Sigmoid colon (tissue), 7 donors: ENCODE measurements around the gene LAMC1. TPM values are rescaled to one million over a fixed set of nuclear protein-coding genes. Genes with fewer than 3 reads are reported as not detected.

Source experiments
- DNase-seq: peaks from one replicate; pipeline ENCODE4 v3.0.0-alpha.2; 2019
- H3K27ac ChIP-seq, 4 donors: fragments of 200-600 bp; sonication (generic); one replicate each; pipeline ENCODE4 v1.5.1; 2016 to 2019; ENCODE audit warnings: mild to moderate bottlenecking in 1 of 4
- H3K27me3 ChIP-seq, 3 donors: fragments of 200-600 bp; sonication (generic); one replicate each; pipeline ENCODE4 v1.5.1; 2019; ENCODE audit warnings: mild to moderate bottlenecking in 1 of 3
- H3K36me3 ChIP-seq, 4 donors: fragments of 200-600 bp; sonication (generic); one replicate each; pipeline ENCODE4 v1.5.1; 2016 to 2019
- H3K4me1 ChIP-seq, 4 donors: fragments of 200-600 bp; sonication (generic); one replicate each; pipeline ENCODE4 v1.5.1; 2017 to 2019
- H3K4me3 ChIP-seq, 4 donors: fragments of 200-600 bp; sonication (generic); one replicate each; pipeline ENCODE4 v1.5.1; 2017 to 2019; ENCODE audit warnings: mild to moderate bottlenecking in 2 of 4, moderate library complexity in 1 of 4
- H3K9me3 ChIP-seq, 4 donors: fragments of 200-600 bp in 3 of 4; sonication (generic) in 3 of 4; one replicate each; pipeline versions ENCODE4 v1.5.1 to v1.6.1; 2013 to 2019
- CTCF ChIP-seq, 4 experiments: fragments of 450-650 bp in 3 of 4; fragments of 200-600 bp in 1 of 4; IDR thresholded peaks; one replicate each; pipeline ENCODE4 v1.5.1; 2016 to 2019; ENCODE audit warnings: antibody characterized with exemption in 4 of 4, mild to moderate bottlenecking in 3 of 4, moderate library complexity in 2 of 4
- EP300 ChIP-seq, 4 donors: sonication (generic); formaldehyde crosslinking; IDR thresholded peaks; one replicate each; pipeline ENCODE4 v1.6.1; 2017; ENCODE audit warnings: antibody characterized with exemption in 4 of 4
- POLR2A ChIP-seq, 2 donors: fragments of 450-650 bp; IDR thresholded peaks; one replicate each; pipeline ENCODE4 v1.6.1; 2016; ENCODE audit warnings: antibody characterized with exemption in 2 of 2, mild to moderate bottlenecking in 2 of 2, moderate library complexity in 2 of 2
- POLR2AphosphoS5 ChIP-seq, 4 donors: sonication (generic); formaldehyde crosslinking; IDR thresholded peaks; one replicate each; pipeline ENCODE4 v1.6.1; 2017; ENCODE audit warnings: antibody characterized with exemption in 4 of 4
- WGBS, 2 donors: extraction: QIAGEN DNeasy Blood & Tissue Kit; methylation state at CpG; one replicate each; pipeline ENCODE4 v1.1.7; 2013; 5-methylcytosine and 5-hydroxymethylcytosine counted together
- intact Hi-C: fragments of 100-400 bp; cut with DNase I; formaldehyde crosslinking; loops from one replicate; pipeline ENCODE4 v1.15.1; 2023
- polyA plus RNA-seq, 3 donors: library from polyadenylated mRNA; stranded (reverse); fragments of 200-250 nt; gene quantifications; one replicate each; pipeline ENCODE4 v1.2.3, GENCODE V29; 2013
- total RNA-seq, 4 donors: library from RNA; depleted of rRNA; stranded (reverse); fragments of >200 nt; gene quantifications; one replicate each; pipeline ENCODE4 v1.1.0, GENCODE V29; 2016
- donor health status: healthy with polysubstance abuse.
- donor health status: Bipolar disorder and iron deficiency.
- donor health status: healthy.

The LAMC1 gene
- total and polyA plus RNA-seq, 7 donors: 3.5 to 542 (median 269) TPM

- intact Hi-C loops: no loop called here
- DNase-seq: no peak
These were observed 38.6 kb upstream of the LAMC1 start for GRCh38 chr1:182984621-182985020.

GRCh38 chr1:182985876-182986275 is 37.3 kb upstream of the LAMC1 start:
- Histone ChIP-seq H3K27me3 (no peaks in the 10 kb centered on the region), H3K27ac (no peak overlapping the region), H3K36me3 (no peaks in the 10 kb centered on the region), H3K9me3 (no peaks in the 10 kb centered on the region), H3K4me1 (no peaks in the 10 kb centered on the region), H3K4me3 (no peak overlapping the region)
- intact Hi-C loops: no loop called here
- TF ChIP-seq EP300 (IDR thresholded peaks at IDR 0.05): no peak
- TF ChIP-seq POLR2AphosphoS5 (IDR thresholded peaks at IDR 0.05): no peak
- no peak for TF ChIP-seq CTCF (IDR thresholded peaks at IDR 0.05)
- TF ChIP-seq POLR2A (IDR thresholded peaks at IDR 0.05): no peak
- WGBS, 2 donors: 86 to 89% methylated on average over 1 of the region's 1 CpG
- DNase-seq: no peak

More at GRCh38 chr1:182984621-182985020, 38.6 kb upstream of the LAMC1 start:
- Histone ChIP-seq H3K9me3 (no peaks in the 10 kb centered on the region), H3K4me3 (no peak overlapping the region), H3K4me1 (no peaks in the 10 kb centered on the region), H3K36me3 (no peaks in the 10 kb centered on the region), H3K27ac (no peak overlapping the region), H3K27me3 (no peaks in the 10 kb centered on the region)
- TF ChIP-seq POLR2AphosphoS5 (IDR thresholded peaks at IDR 0.05): no peak
- TF ChIP-seq EP300 (IDR thresholded peaks at IDR 0.05): no peak
- 92 to 95% methylated on average over 1 of the region's 1 CpG for WGBS, 2 donors

GRCh38 chr1:182990413-182991144 is 32.6 kb upstream of the LAMC1 start:
- Histone ChIP-seq H3K27me3 (no peaks in the 10 kb centered on the region), H3K36me3 (no peaks in the 10 kb centered on the region), H3K4me3 (no peak overlapping the region), H3K4me1 (no peaks in the 10 kb centered on the region), H3K9me3 (no peaks in the 10 kb centered on the region), H3K27ac (no peak overlapping the region)
- TF ChIP-seq POLR2A (IDR thresholded peaks at IDR 0.05) (no peak), CTCF (IDR thresholded peaks at IDR 0.05) (no peak), EP300 (IDR thresholded peaks at IDR 0.05) (no peak), POLR2AphosphoS5 (IDR thresholded peaks at IDR 0.05) (no peak)
- intact Hi-C loops: no loop called here
- no peak for DNase-seq
- WGBS, 2 donors: 82 to 88% methylated on average over 7 of the region's 7 CpGs

GRCh38 chr1:182993746-182994145 is 29.5 kb upstream of the LAMC1 start:
- intact Hi-C loops: no loop called here

GRCh38 chr1:182995894-182996293 is 27.3 kb upstream of the LAMC1 start:
- no peak overlapping the region for H3K4me3 ChIP-seq
- TF ChIP-seq CTCF (IDR thresholded peaks at IDR 0.05) (no peak), POLR2AphosphoS5 (IDR thresholded peaks at IDR 0.05) (no peak)
- H3K27ac ChIP-seq: no peak overlapping the region
- H3K27me3 ChIP-seq: no peaks in the 10 kb centered on the region
- H3K9me3 ChIP-seq: no peaks in the 10 kb centered on the region
- no peak for DNase-seq
- no peaks in the 10 kb centered on the region for H3K36me3 ChIP-seq
- WGBS, 2 donors: 67 to 76% methylated on average over 4 of the region's 4 CpGs
- intact Hi-C loops: no loop called here
- no peaks in the 10 kb centered on the region for H3K4me1 ChIP-seq

More at GRCh38 chr1:182993746-182994145, 29.5 kb upstream of the LAMC1 start:
- H3K9me3 ChIP-seq: no peaks in the 10 kb centered on the region
- no peak overlapping the region for H3K4me3 ChIP-seq
- H3K4me1 ChIP-seq: no peaks in the 10 kb centered on the region
- no peak overlapping the region for H3K27ac ChIP-seq
- no peaks in the 10 kb centered on the region for H3K36me3 ChIP-seq
- H3K27me3 ChIP-seq: no peaks in the 10 kb centered on the region
- TF ChIP-seq POLR2A (IDR thresholded peaks at IDR 0.05) (no peak), EP300 (IDR thresholded peaks at IDR 0.05) (no peak), CTCF (IDR thresholded peaks at IDR 0.05) (no peak), POLR2AphosphoS5 (IDR thresholded peaks at IDR 0.05) (no peak)
- DNase-seq: no peak
